ACC112 (cell line): ENCODE results near the gene ESPNL.

Experiments
- H2AFZ ChIP-seq: fragments of 200-600 bp; sonication (generic); one replicate; pipeline ENCODE4 v1.6.0; 2017; ENCODE audit warnings: antibody characterized with exemption, low read length; ENCODE audit not compliant: unreplicated experiment
- H3K27ac ChIP-seq: fragments of 200-600 bp; sonication (generic); 2 replicates; pipeline ENCODE4 v1.5.1; 2014; ENCODE audit warnings: low read depth, mild to moderate bottlenecking, antibody characterized with exemption, low read length, moderate library complexity
- H3K27me3 ChIP-seq: fragments of 200-600 bp; sonication (generic); 2 replicates; pipeline ENCODE4 v1.6.1; 2014; ENCODE audit warnings: mild to moderate bottlenecking, antibody characterized with exemption, low read length, moderate library complexity, mixed read lengths; ENCODE audit not compliant: insufficient read depth
- H3K36me3 ChIP-seq: fragments of 200-600 bp; sonication (generic); 2 replicates; pipeline ENCODE4 v1.6.1; 2016; ENCODE audit warnings: mild to moderate bottlenecking, antibody characterized with exemption, low read length, moderate library complexity, mixed read lengths; ENCODE audit not compliant: insufficient read depth
- H3K4me1 ChIP-seq: fragments of 200-600 bp; sonication (generic); one replicate; pipeline ENCODE4 v1.6.1; 2016; ENCODE audit warnings: low read length, mixed read lengths; ENCODE audit not compliant: insufficient read depth, unreplicated experiment, control insufficient read depth
- H3K4me3 ChIP-seq: fragments of 200-600 bp; sonication (generic); 2 replicates; pipeline ENCODE4 v1.5.1; 2014; ENCODE audit warnings: mild to moderate bottlenecking, low read depth, low read length
- H3K79me2 ChIP-seq: fragments of 200-600 bp; sonication (generic); one replicate; pipeline ENCODE4 v1.6.0; 2016; ENCODE audit warnings: low read length; ENCODE audit not compliant: control insufficient read depth, unreplicated experiment, insufficient read depth

ESPNL gene

GRCh38 chr2:238117199-238118154 lies 17.3 kb downstream of the ESPNL start:
- no peaks in the 10 kb centered on the region for H3K4me1 ChIP-seq
- H3K36me3 ChIP-seq, result no peaks in the 10 kb centered on the region
- no peak overlapping the region for H3K4me3 ChIP-seq
- peaks cover 29% of the 10 kb centered on the region for H3K27me3 ChIP-seq
- no peaks in the 10 kb centered on the region for H3K79me2 ChIP-seq
- no peak overlapping the region for H2AFZ ChIP-seq
- no peak overlapping the region for H3K27ac ChIP-seq

GRCh38 chr2:238119756-238120462 lies 19.8 kb downstream of the ESPNL start:
- Histone ChIP-seq H3K4me1 (no peaks in the 10 kb centered on the region), H3K79me2 (no peaks in the 10 kb centered on the region), H3K27me3 (peaks cover 29% of the 10 kb centered on the region), H2AFZ (no peak overlapping the region), H3K27ac (no peak overlapping the region), H3K36me3 (no peaks in the 10 kb centered on the region), H3K4me3 (no peak overlapping the region)

- Histone ChIP-seq H2AFZ (no peak overlapping the region), H3K79me2 (no peaks in the 10 kb centered on the region), H3K4me3 (no peak overlapping the region), H3K27me3 (peaks cover 29% of the 10 kb centered on the region), H3K36me3 (no peaks in the 10 kb centered on the region), H3K27ac (no peak overlapping the region), H3K4me1 (no peaks in the 10 kb centered on the region)
Measured at GRCh38 chr2:238120463-238121298, 20.5 kb downstream of the ESPNL start.

GRCh38 chr2:238121511-238122286 lies 21.6 kb downstream of the ESPNL start:
- H3K4me3 ChIP-seq, result no peak overlapping the region
- peaks cover 29% of the 10 kb centered on the region for H3K27me3 ChIP-seq
- H3K36me3 ChIP-seq, result no peaks in the 10 kb centered on the region
- no peaks in the 10 kb centered on the region for H3K79me2 ChIP-seq
- H3K4me1 ChIP-seq, result no peaks in the 10 kb centered on the region
- no peak overlapping the region for H3K27ac ChIP-seq
- H2AFZ ChIP-seq, result no peak overlapping the region

GRCh38 chr2:238122287-238123217 lies 22.4 kb downstream of the ESPNL start:
- no peaks in the 10 kb centered on the region for H3K36me3 ChIP-seq
- H3K27ac ChIP-seq, result no peak overlapping the region
- H3K4me3 ChIP-seq, result no peak overlapping the region
- H3K27me3 ChIP-seq, result peaks cover 25% of the 10 kb centered on the region
- peaks cover 2% of the 10 kb centered on the region for H3K4me1 ChIP-seq
- H3K79me2 ChIP-seq, result no peaks in the 10 kb centered on the region
- H2AFZ ChIP-seq, result no peak overlapping the region

GRCh38 chr2:238123218-238123971 lies 23.3 kb downstream of the ESPNL start:
- Histone ChIP-seq H3K36me3 (no peaks in the 10 kb centered on the region), H3K27me3 (peaks cover 17% of the 10 kb centered on the region), H3K27ac (no peak overlapping the region), H3K79me2 (no peaks in the 10 kb centered on the region), H3K4me3 (no peak overlapping the region), H2AFZ (no peak overlapping the region), H3K4me1 (peaks cover 2% of the 10 kb centered on the region)

- H3K36me3 ChIP-seq, result no peaks in the 10 kb centered on the region
- peaks cover 2% of the 10 kb centered on the region for H3K4me1 ChIP-seq
- H3K27me3 ChIP-seq, result peaks cover 11% of the 10 kb centered on the region
Measured at GRCh38 chr2:238123991-238124470, 23.9 kb downstream of the ESPNL start.

GRCh38 chr2:238124488-238125126 lies 24.5 kb downstream of the ESPNL start:
- Histone ChIP-seq H3K27ac (no peak overlapping the region), H3K4me1 (peaks cover 2% of the 10 kb centered on the region), H3K79me2 (no peaks in the 10 kb centered on the region), H3K36me3 (no peaks in the 10 kb centered on the region), H3K4me3 (no peak overlapping the region), H3K27me3 (peaks cover 6% of the 10 kb centered on the region; the same call in 1 of the 2 replicates), H2AFZ (no peak overlapping the region)

More at GRCh38 chr2:238123991-238124470, 23.9 kb downstream of the ESPNL start:
- H3K27ac ChIP-seq, result no peak overlapping the region
- H2AFZ ChIP-seq, result no peak overlapping the region
- no peak overlapping the region for H3K4me3 ChIP-seq
- no peaks in the 10 kb centered on the region for H3K79me2 ChIP-seq
